Stimulated activated CD4-positive, alpha-beta T cell treated with anti-CD3 and anti-CD28 coated beads, Interleukin-2, amount 100 ng/mL, for 48 hours (primary cell): Measurements from ENCODE around the gene C1QA.

Experiments used
- DNase-seq, 2 donors: peaks; one replicate each; pipeline ENCODE4 v3.0.0-alpha.2; 2020

C1QA gene

GRCh38 chr1:22636353-22636752, at the start of gene C1QA:
Gene C1QA (plus strand): TSS chr1:22636628. CDS start chr1:22637617, 989 bp downstream.
- DNase-seq = no peak

- no peak for DNase-seq
Measured at GRCh38 chr1:22587247-22587646, 49.2 kb upstream of the C1QA start.

GRCh38 chr1:22588899-22589422, 47.5 kb upstream of the C1QA start:
- DNase-seq = no peak

GRCh38 chr1:22591576-22591975, 44.9 kb upstream of the C1QA start:
- no peak for DNase-seq

- DNase-seq = no peak
Measured at GRCh38 chr1:22592051-22592450, 44.4 kb upstream of the C1QA start.

- DNase-seq = no peak
Measured at GRCh38 chr1:22592919-22593790, 43.3 kb upstream of the C1QA start.

- no peak for DNase-seq
Measured at GRCh38 chr1:22594396-22594795, 42.0 kb upstream of the C1QA start.

GRCh38 chr1:22595108-22595507, 41.3 kb upstream of the C1QA start:
- no peak for DNase-seq

GRCh38 chr1:22597301-22597965, 39.0 kb upstream of the C1QA start:
- DNase-seq = no peak

- no peak for DNase-seq
Measured at GRCh38 chr1:22597996-22598395, 38.4 kb upstream of the C1QA start.

GRCh38 chr1:22598736-22599135, 37.7 kb upstream of the C1QA start:
- no peak for DNase-seq

- no peak for DNase-seq
Measured at GRCh38 chr1:22600071-22600816, 36.2 kb upstream of the C1QA start.

GRCh38 chr1:22600817-22601605, 35.4 kb upstream of the C1QA start:
- DNase-seq = no peak

- DNase-seq = no peak
Measured at GRCh38 chr1:22601610-22602009, 34.8 kb upstream of the C1QA start.

GRCh38 chr1:22602060-22602740, 34.2 kb upstream of the C1QA start:
- no peak for DNase-seq

GRCh38 chr1:22606161-22606560, 30.3 kb upstream of the C1QA start:
- no peak for DNase-seq

- DNase-seq = no peak
Measured at GRCh38 chr1:22607154-22607553, 29.3 kb upstream of the C1QA start.

- no peak for DNase-seq
Measured at GRCh38 chr1:22608361-22608760, 28.1 kb upstream of the C1QA start.

GRCh38 chr1:22609291-22609690, 27.1 kb upstream of the C1QA start:
- no peak for DNase-seq

- peak; percentile 13 to 16 for DNase-seq
Measured at GRCh38 chr1:22611530-22611947, 24.9 kb upstream of the C1QA start.

- no peak for DNase-seq
Measured at GRCh38 chr1:22612671-22613571, 23.5 kb upstream of the C1QA start.
